SK-MEL-5 (cell line): ENCODE measurements around the gene CBFA2T2. TPM values are rescaled to one million over a fixed set of nuclear protein-coding genes. Genes with fewer than 3 reads are reported as not detected.
A peak's percentile ranks its signal among the peaks of the same experiment; 100 is the strongest.
"Not testable (repeated sequence)": the region's sequence is repeated elsewhere in the genome, so short reads cannot be mapped to it uniquely, and the experiment has no call there.

Experiments
- DNase-seq: peaks from one replicate; pipeline ENCODE4 v3.0.0-alpha.2; 2016; ENCODE audit warnings: low read depth, low spot score
- in situ Hi-C: cut with HindIII; loops from 2 replicates; pipeline ENCODE4 v1.10.0; 2016; ENCODE audit warnings: low sequenced_read_pairs, high pct_unique_total_duplicates, low pct_unique_long_range_greater_than_20kb
- total RNA-seq: library from RNA; depleted of rRNA; stranded (reverse); fragments of >200 nt; shearing (Covaris generic); gene quantifications from 2 replicates; pipeline ENCODE4 v1.2.3, GENCODE V29; 2014

CBFA2T2 gene
- total RNA-seq, 1 experiment from 2014 or later = 6.0 TPM

GRCh38 chr20:33465481-33466302, 24.2 kb upstream of the CBFA2T2 start:
- peak; percentile 61 for DNase-seq
- in situ Hi-C loops = no loop called here

- in situ Hi-C loops = no loop called here
- no peak for DNase-seq
Observed at GRCh38 chr20:33466303-33466646, 23.6 kb upstream of the CBFA2T2 start.

- DNase-seq = no peak
- in situ Hi-C loops = no loop called here
Observed at GRCh38 chr20:33470457-33470856, 19.4 kb upstream of the CBFA2T2 start.

GRCh38 chr20:33470866-33471265, 19.0 kb upstream of the CBFA2T2 start:
- no peak for DNase-seq
- in situ Hi-C loops = no loop called here

- in situ Hi-C loops = no loop called here
- DNase-seq = no peak
Observed at GRCh38 chr20:33472868-33473435, 16.9 kb upstream of the CBFA2T2 start.

- no peak for DNase-seq
- in situ Hi-C loops = no loop called here
Observed at GRCh38 chr20:33474097-33474873, 15.6 kb upstream of the CBFA2T2 start.

GRCh38 chr20:33474963-33475362, 14.9 kb upstream of the CBFA2T2 start:
- in situ Hi-C loops = no loop called here
- DNase-seq = no peak

GRCh38 chr20:33475381-33476152, 14.3 kb upstream of the CBFA2T2 start:
- in situ Hi-C loops = no loop called here
- no peak for DNase-seq

- in situ Hi-C loops = no loop called here
- DNase-seq = no peak
Observed at GRCh38 chr20:33477386-33478234, 12.3 kb upstream of the CBFA2T2 start.

- DNase-seq = no peak
- in situ Hi-C loops = no loop called here
Observed at GRCh38 chr20:33480048-33480447, 9.8 kb upstream of the CBFA2T2 start.

GRCh38 chr20:33481431-33481941, 8.4 kb upstream of the CBFA2T2 start:
- in situ Hi-C loops = no loop called here
- no peak for DNase-seq

GRCh38 chr20:33482581-33482980, 7.3 kb upstream of the CBFA2T2 start:
- in situ Hi-C loops = no loop called here
- DNase-seq = no peak

- DNase-seq, in situ Hi-C loops: not testable (repeated sequence)
Observed at GRCh38 chr20:33483186-33483585, 6.7 kb upstream of the CBFA2T2 start.

- no peak for DNase-seq
- in situ Hi-C loops = no loop called here
Observed at GRCh38 chr20:33488201-33488600, 1.7 kb upstream of the CBFA2T2 start.

GRCh38 chr20:33488661-33489494, 1.0 kb upstream of the CBFA2T2 start:
- DNase-seq, in situ Hi-C loops: not testable (repeated sequence)

GRCh38 chr20:33489495-33490022, 337 bp upstream of the CBFA2T2 start:
- peak; percentile 98 for DNase-seq
- in situ Hi-C loops = no loop called here
